H9 (cell line): ENCODE data around the gene ZNF618. TPM values are rescaled to one million over a fixed set of nuclear protein-coding genes. Genes with fewer than 3 reads are reported as not detected.

Experiments used
- DNase-seq: peaks from one replicate; pipeline ENCODE4 v3.0.0-alpha.2; 2017
- H2AFZ ChIP-seq: one replicate; pipeline ENCODE4 v1.6.1; 2013; ENCODE audit warnings: mild to moderate bottlenecking, low read length, control low read depth, moderate library complexity
- H2AK5ac ChIP-seq: 2 replicates; pipeline ENCODE4 v1.6.1; 2013; ENCODE audit warnings: low read length, control low read depth, mixed read lengths; ENCODE audit not compliant: insufficient read length
- H2BK120ac ChIP-seq: one replicate; pipeline ENCODE4 v1.6.1; 2013; ENCODE audit warnings: low read depth, mild to moderate bottlenecking, low read length, control low read depth, inconsistent platforms; ENCODE audit not compliant: poor library complexity, severe bottlenecking
- H2BK12ac ChIP-seq: 2 replicates; pipeline ENCODE4 v1.6.1; 2013; ENCODE audit warnings: low read length, control low read depth, mixed read lengths, low read depth; ENCODE audit not compliant: insufficient read length
- H2BK15ac ChIP-seq: 2 replicates; pipeline ENCODE4 v1.6.1; 2013; ENCODE audit warnings: low read depth, low read length, control low read depth
- H2BK20ac ChIP-seq: one replicate; pipeline ENCODE4 v1.6.1; 2013; ENCODE audit warnings: low read depth, mild to moderate bottlenecking, low read length, control low read depth, inconsistent platforms; ENCODE audit not compliant: poor library complexity, severe bottlenecking
- H2BK5ac ChIP-seq: 2 replicates; pipeline ENCODE4 v1.6.1; 2013; ENCODE audit warnings: low read length, control low read depth, mixed read lengths; ENCODE audit not compliant: insufficient read length
- H3K14ac ChIP-seq: 2 replicates; pipeline ENCODE4 v1.6.1; 2013; ENCODE audit warnings: low read length, control low read depth; ENCODE audit not compliant: insufficient read depth
- H3K18ac ChIP-seq: 2 replicates; pipeline ENCODE4 v1.6.1; 2013; ENCODE audit warnings: low read depth, mild to moderate bottlenecking, mixed read lengths, low read length, control low read depth; ENCODE audit not compliant: insufficient read length
- H3K23ac ChIP-seq: 2 replicates; pipeline ENCODE4 v1.6.1; 2013; ENCODE audit warnings: low read length, control low read depth, mixed read lengths, low read depth; ENCODE audit not compliant: insufficient read length
- H3K23me2 ChIP-seq: 2 replicates; pipeline ENCODE4 v1.6.1; 2013; ENCODE audit warnings: low read depth, mild to moderate bottlenecking, mixed read lengths, low read length, control low read depth; ENCODE audit not compliant: insufficient read length, poor library complexity, severe bottlenecking
- H3K27ac ChIP-seq: 2 replicates; pipeline ENCODE4 v1.5.1; 2013; ENCODE audit warnings: low read length, control low read depth, mixed read lengths, low read depth; ENCODE audit not compliant: insufficient read length
- H3K27me3 ChIP-seq: 2 replicates; pipeline ENCODE4 v1.6.1; 2013; ENCODE audit warnings: low read length, control low read depth, inconsistent platforms; ENCODE audit not compliant: insufficient read depth
- H3K4ac ChIP-seq: 2 replicates; pipeline ENCODE4 v1.6.1; 2013; ENCODE audit warnings: low read depth, mild to moderate bottlenecking, control low read depth, inconsistent platforms, low read length, moderate library complexity
- H3K4me1 ChIP-seq: 2 replicates; pipeline ENCODE4 v1.6.1; 2013; ENCODE audit warnings: low read length, control low read depth, inconsistent platforms; ENCODE audit not compliant: insufficient read depth
- H3K4me2 ChIP-seq: 2 replicates; pipeline ENCODE4 v1.6.1; 2013; ENCODE audit warnings: low read length, control low read depth, mixed read lengths; ENCODE audit not compliant: insufficient read length, insufficient read depth
- H3K56ac ChIP-seq: 2 replicates; pipeline ENCODE4 v1.6.1; 2013; ENCODE audit warnings: low read depth, mild to moderate bottlenecking, mixed read lengths, low read length, control low read depth; ENCODE audit not compliant: insufficient read length
- H3K79me1 ChIP-seq: 2 replicates; pipeline ENCODE4 v1.6.1; 2013; ENCODE audit warnings: low read depth, mild to moderate bottlenecking, moderate library complexity, low read length, control low read depth, inconsistent platforms; ENCODE audit not compliant: insufficient read depth, poor library complexity, severe bottlenecking
- H3K79me2 ChIP-seq: 2 replicates; pipeline ENCODE4 v1.6.1; 2013; ENCODE audit warnings: low read length, control low read depth, inconsistent platforms; ENCODE audit not compliant: insufficient read depth
- H3K9ac ChIP-seq: 2 replicates; pipeline ENCODE4 v1.6.1; 2013; ENCODE audit warnings: low read length, control low read depth, mixed read lengths; ENCODE audit not compliant: insufficient read length; ENCODE audit errors: extremely low read depth
- H3K9me3 ChIP-seq: one replicate; pipeline ENCODE4 v1.6.1; 2013; ENCODE audit warnings: low read depth, low read length, inconsistent platforms; ENCODE audit not compliant: control insufficient read depth
- H3T11ph ChIP-seq: one replicate; pipeline ENCODE4 v1.6.1; 2013; ENCODE audit warnings: mild to moderate bottlenecking, low read length, control low read depth, inconsistent platforms
- H4K20me1 ChIP-seq: one replicate; pipeline ENCODE4 v1.6.1; 2013; ENCODE audit not compliant: control insufficient read depth, insufficient read length, insufficient read depth
- H4K5ac ChIP-seq: 2 replicates; pipeline ENCODE4 v1.6.1; 2013; ENCODE audit warnings: low read depth, mild to moderate bottlenecking, mixed read lengths, low read length, control low read depth; ENCODE audit not compliant: insufficient read length
- H4K8ac ChIP-seq: replicated peaks from 2 replicates; pipeline ENCODE4 v1.6.1; 2013; ENCODE audit warnings: low read length, control low read depth, mixed read lengths, low read depth; ENCODE audit not compliant: insufficient read length
- H4K91ac ChIP-seq: 2 replicates; pipeline ENCODE4 v1.6.1; 2013; ENCODE audit warnings: low read depth, mild to moderate bottlenecking, moderate library complexity, mixed read lengths, low read length, control low read depth; ENCODE audit not compliant: insufficient read length
- H3K27ac Mint-ChIP-seq, 3 experiments: 2 replicates in 2 of 3; 3 replicates in 1 of 3; pipeline ENCODE4 v1.8.0; 2020 to 2021; ENCODE audit warnings: mixed read lengths in 3 of 3, mild to moderate bottlenecking in 1 of 3, moderate library complexity in 1 of 3
- H3K27me3 Mint-ChIP-seq: 2 replicates; pipeline ENCODE4 v1.8.0; 2021; ENCODE audit warnings: low read depth, mild to moderate bottlenecking, moderate library complexity, mixed read lengths
- H3K36me3 Mint-ChIP-seq, 3 experiments: 2 replicates in 2 of 3; 3 replicates in 1 of 3; pipeline ENCODE4 v1.8.0; 2020 to 2021; ENCODE audit warnings: low read depth in 3 of 3, mixed read lengths in 3 of 3; ENCODE audit not compliant: insufficient read depth in 1 of 3
- H3K4me1 Mint-ChIP-seq, 2 experiments: 2 replicates each; pipeline ENCODE4 v1.8.0; 2020; ENCODE audit warnings: mixed read lengths in 2 of 2
- H3K4me3 Mint-ChIP-seq, 2 experiments: 2 replicates in 1 of 2; 3 replicates in 1 of 2; pipeline ENCODE4 v1.8.0; 2020 to 2021; ENCODE audit warnings: mild to moderate bottlenecking in 2 of 2, mixed read lengths in 2 of 2, moderate library complexity in 1 of 2
- H3K9me3 Mint-ChIP-seq, 2 experiments: 2 replicates in 1 of 2; 3 replicates in 1 of 2; pipeline ENCODE4 v1.8.0; 2020; ENCODE audit warnings: mild to moderate bottlenecking in 2 of 2, mixed read lengths in 2 of 2, moderate library complexity in 1 of 2
- CTCF ChIP-seq: fragments of 200-600 bp; sonication (generic); conservative IDR thresholded peaks from 3 replicates; pipeline ENCODE4 v1.8.0; 2021; ENCODE audit warnings: antibody characterized with exemption, mild to moderate bottlenecking
- WGBS: extraction: QIAGEN DNeasy Blood & Tissue Kit; methylation state at CpG from one replicate; pipeline ENCODE4 v1.1.7; 2013; ENCODE audit warnings: missing lambda C conversion rate, low lambda C conversion rate, mixed read lengths; ENCODE audit not compliant: insufficient read length; ENCODE audit errors: extremely low coverage; 5-methylcytosine and 5-hydroxymethylcytosine counted together
- total RNA-seq: library from RNA; stranded (reverse); gene quantifications from 2 replicates; pipeline ENCODE4 v1.2.1, GENCODE V29; 2021

Gene ZNF618
- total RNA-seq, 1 experiment from 2014 or later = 13.6 TPM

- Mint-ChIP-seq H3K27ac (peak overlapping the region in 1 of 3 experiments; percentile 35; a peak in 2 of 7 replicates), H3K36me3 (no peaks in the 10 kb centered on the region; a peak in 2 of 7 replicates), H3K9me3 (no peaks in the 10 kb centered on the region), H3K27me3 (no peaks in the 10 kb centered on the region), H3K4me1 (peaks cover 11 to 24% of the 10 kb centered on the region in 2 experiments), H3K4me3 (no peak overlapping the region)
- Histone ChIP-seq H2AFZ (no peak overlapping the region), H4K8ac (no peak overlapping the region), H3K18ac (no peak overlapping the region), H2BK15ac (no peak overlapping the region), H3K79me2 (no peaks in the 10 kb centered on the region), H2AK5ac (no peak overlapping the region), H3K4me1 (no peaks in the 10 kb centered on the region; the same call in 1 of the 2 replicates), H3K56ac (no peak overlapping the region), H2BK5ac (no peak overlapping the region), H3K4me2 (no peak overlapping the region), H3K9ac (no peak overlapping the region), H3K4ac (no peak overlapping the region), H4K91ac (no peak overlapping the region), H3K27ac (no peak overlapping the region), H3T11ph (no peak overlapping the region), H3K27me3 (no peaks in the 10 kb centered on the region), H2BK12ac (no peak overlapping the region), H3K23ac (no peak overlapping the region), H3K14ac (no peak overlapping the region), H3K9me3 (no peaks in the 10 kb centered on the region), H2BK20ac (no peak overlapping the region), H4K5ac (no peak overlapping the region), H2BK120ac (no peak overlapping the region), H3K79me1 (no peaks in the 10 kb centered on the region), H3K23me2 (no peaks in the 10 kb centered on the region), H4K20me1 (no peaks in the 10 kb centered on the region)
- no peak for DNase-seq
- no peak for TF ChIP-seq CTCF
- no CpG with 5 or more reads among the region's 1 CpG for WGBS
Measured at GRCh38 chr9:113962396-113962795, 86.3 kb downstream of the ZNF618 start.
